Adrenal gland (tissue), 12 donors: ENCODE results near the gene IFRD2. TPM values are rescaled to one million over a fixed set of nuclear protein-coding genes. Genes with fewer than 3 reads are reported as not detected.

Experiments
- DNase-seq, 7 donors: peaks; one replicate each; pipeline ENCODE4 v3.0.0-alpha.2; 2019 to 2020
- H3K27ac ChIP-seq, 5 donors: fragments of 200-600 bp; sonication (generic) in 4 of 5; 1 replicate in 3 of 5; 2 replicates in 2 of 5; pipeline versions ENCODE4 v1.5.1 to v1.8.0; 2016 to 2020; ENCODE audit warnings: mild to moderate bottlenecking in 1 of 5
- H3K27me3 ChIP-seq: fragments of 200-600 bp; 2 replicates; pipeline ENCODE4 v1.8.0; 2021
- H3K36me3 ChIP-seq, 2 donors: fragments of 200-600 bp; replicated peaks in 1 of 2; 1 replicate in 1 of 2; 2 replicates in 1 of 2; pipeline versions ENCODE4 v1.5.1 to v1.8.0; 2018 to 2022
- H3K4me1 ChIP-seq, 2 donors: fragments of 200-600 bp; replicated peaks in 1 of 2; 1 replicate in 1 of 2; 2 replicates in 1 of 2; pipeline versions ENCODE4 v1.5.1 to v1.8.0; 2018 to 2021
- H3K4me3 ChIP-seq, 4 donors: fragments of 200-600 bp; sonication (generic) in 3 of 4; one replicate each; pipeline ENCODE4 v1.5.1; 2016 to 2018
- H3K9me3 ChIP-seq, 3 donors: fragments of 200-600 bp; sonication (generic) in 1 of 3; replicated peaks in 1 of 3; 1 replicate in 2 of 3; 2 replicates in 1 of 3; pipeline versions ENCODE4 v1.5.1 to v1.8.0; 2016 to 2021
- CTCF ChIP-seq, 6 experiments: fragments of 450-650 bp in 4 of 6; fragments of 200-600 bp in 2 of 6; sonication (generic) in 1 of 6; IDR thresholded peaks; 1 replicate in 5 of 6; 2 replicates in 1 of 6; pipeline versions ENCODE4 v1.5.1 to v1.8.0; 2016 to 2021; ENCODE audit warnings: antibody characterized with exemption in 6 of 6, mild to moderate bottlenecking in 2 of 6, moderate library complexity in 1 of 6
- POLR2A ChIP-seq, 2 donors: fragments of 450-650 bp; IDR thresholded peaks; one replicate each; pipeline ENCODE4 v1.6.1; 2017; ENCODE audit warnings: antibody characterized with exemption in 2 of 2, mild to moderate bottlenecking in 2 of 2, moderate library complexity in 1 of 2
- WGBS, 4 donors: extraction: QIAGEN DNeasy Blood & Tissue Kit in 2 of 4; methylation state at CpG; one replicate each; pipeline versions ENCODE4 v1.1.5 to v1.1.7; 2013 to 2017; 5-methylcytosine and 5-hydroxymethylcytosine counted together
- intact Hi-C, 2 donors: fragments of 100-400 bp; cut with DNase I; formaldehyde crosslinking; loops; one replicate each; pipeline versions ENCODE4 v1.14.1 to v1.15.0; 2022 to 2023
- polyA plus RNA-seq, 3 donors: library from polyadenylated mRNA; stranded (reverse); fragments of 200-250 nt in 2 of 3; fragments of 350-450 nt in 1 of 3; fragmentation: Illumina TruSeq in 1 of 3; extraction: RNeasy Lipid Tissue Mini Kit (QIAGEN cat#74804) in 1 of 3; gene quantifications; one replicate each; pipeline ENCODE4 v1.2.3, GENCODE V29; 2013 to 2014
- total RNA-seq, 9 donors: library from RNA; depleted of rRNA in 4 of 9; stranded (reverse); fragments of >200 nt in 4 of 9; fragments of 120-200 nt in 1 of 9; fragmentation: NEBNext Ultra II Directional in 1 of 9; extraction: Animal tissue kit (Norgen Biotek cat#: 25700) in 1 of 9; gene quantifications; one replicate each; pipeline versions ENCODE4 v1.1.0 to v1.2.4, GENCODE V29; 2013 to 2023
- donor health status: healthy with polysubstance abuse.
- donor health status: Bipolar disorder and iron deficiency.
- donor health status: DM: yes; HTN: yes; CAD: no.
- donor health status: DM: no; HTN: no; CAD: no.
- donor health status: DM: no; HTN: no; CAD: no.
- donor health status: DM: yes; HTN: yes; CAD: no.

IFRD2 gene
- total and polyA plus RNA-seq, 12 donors: 31.6 to 182 (median 56.8) TPM

GRCh38 chr3:50242381-50242770 is 49.9 kb downstream of the IFRD2 start:
- peaks cover 49 to 91% of the 10 kb centered on the region in 2 donors for H3K4me1 ChIP-seq
- peak overlapping the region in 4 of 5 donors; percentile 54 to 92 (median 81) for H3K27ac ChIP-seq
- H3K9me3 ChIP-seq: no peaks in the 10 kb centered on the region
- TF ChIP-seq CTCF (IDR thresholded peaks at IDR 0.05) (no peak), POLR2A (IDR thresholded peaks at IDR 0.05) (no peak)
- no peak for DNase-seq
- H3K27me3 ChIP-seq: no peaks in the 10 kb centered on the region
- intact Hi-C loops: no loop called here
- H3K4me3 ChIP-seq: no peak overlapping the region
- H3K36me3 ChIP-seq: peaks cover 0 to 3% of the 10 kb centered on the region in 2 donors
- 17 to 83% (median 48%) methylated on average over 1 to 3 of the region's 3 CpGs for WGBS, 4 donors

GRCh38 chr3:50241713-50242380 is 50.4 kb downstream of the IFRD2 start:
- H3K27ac ChIP-seq: peak overlapping the region in 4 of 5 donors; percentile 54 to 92 (median 81)
- intact Hi-C loops: no loop called here
- no peak overlapping the region for H3K4me3 ChIP-seq
- TF ChIP-seq POLR2A (IDR thresholded peaks at IDR 0.05) (no peak), CTCF (IDR thresholded peaks at IDR 0.05) (no peak)
- no peaks in the 10 kb centered on the region for H3K9me3 ChIP-seq
- no peaks in the 10 kb centered on the region for H3K36me3 ChIP-seq
- WGBS, 4 donors: 47 to 60% (median 57%) methylated on average over 5 to 7 of the region's 7 CpGs
- DNase-seq: no peak
- peaks cover 49 to 86% of the 10 kb centered on the region in 2 donors for H3K4me1 ChIP-seq
- H3K27me3 ChIP-seq: no peaks in the 10 kb centered on the region

GRCh38 chr3:50241163-50241562 is 51.1 kb downstream of the IFRD2 start:
- Histone ChIP-seq H3K9me3 (no peaks in the 10 kb centered on the region), H3K27me3 (no peaks in the 10 kb centered on the region), H3K4me1 (peaks cover 42 to 79% of the 10 kb centered on the region in 2 donors), H3K27ac (peak overlapping the region in 3 of 5 donors; percentile 3 to 92 (median 86)), H3K4me3 (no peak overlapping the region), H3K36me3 (no peaks in the 10 kb centered on the region)
- 69 to 100% (median 78%) methylated on average over 1 to 4 of the region's 4 CpGs for WGBS, 4 donors
- no peak for TF ChIP-seq POLR2A (IDR thresholded peaks at IDR 0.05)
- TF ChIP-seq CTCF (IDR thresholded peaks at IDR 0.05): no peak
- intact Hi-C loops: no loop called here
- no peak for DNase-seq

- no peak for DNase-seq
- Histone ChIP-seq H3K36me3 (no peaks in the 10 kb centered on the region), H3K4me1 (peaks cover 31 to 68% of the 10 kb centered on the region in 2 donors), H3K4me3 (no peak overlapping the region), H3K27ac (peak overlapping the region in 3 of 5 donors; percentile 52 to 96 (median 86)), H3K27me3 (no peaks in the 10 kb centered on the region), H3K9me3 (no peaks in the 10 kb centered on the region)
- intact Hi-C loops: no loop called here
- WGBS, 4 donors: 70 to 100% (median 81%) methylated on average over 1 to 4 of the region's 4 CpGs
- TF ChIP-seq CTCF (IDR thresholded peaks at IDR 0.05) (no peak), POLR2A (IDR thresholded peaks at IDR 0.05) (no peak)
Observed at GRCh38 chr3:50239649-50240048, 52.6 kb downstream of the IFRD2 start.
